NCI-H2196 treated with DMSO at 0.1 percent for 48 hours (cell line): ENCODE results near the gene PARD3.
"Not testable (repeated sequence)": the region's sequence is repeated elsewhere in the genome, so short reads cannot be mapped to it uniquely, and the experiment has no call there.

ENCODE experiments used
- DNase-seq: peaks from one replicate; lab custom pipeline; 2025; ENCODE audit not compliant: unreplicated experiment; lab: John Stamatoyannopoulos, UW

The PARD3 gene

GRCh38 chr10:34815185-34816084 is at the start of gene PARD3:
Gene PARD3, minus strand, starts transcription at chr10:34815296. Its CDS starts 301 bp downstream, at chr10:34814995.
- no peak for DNase-seq

DNA sequence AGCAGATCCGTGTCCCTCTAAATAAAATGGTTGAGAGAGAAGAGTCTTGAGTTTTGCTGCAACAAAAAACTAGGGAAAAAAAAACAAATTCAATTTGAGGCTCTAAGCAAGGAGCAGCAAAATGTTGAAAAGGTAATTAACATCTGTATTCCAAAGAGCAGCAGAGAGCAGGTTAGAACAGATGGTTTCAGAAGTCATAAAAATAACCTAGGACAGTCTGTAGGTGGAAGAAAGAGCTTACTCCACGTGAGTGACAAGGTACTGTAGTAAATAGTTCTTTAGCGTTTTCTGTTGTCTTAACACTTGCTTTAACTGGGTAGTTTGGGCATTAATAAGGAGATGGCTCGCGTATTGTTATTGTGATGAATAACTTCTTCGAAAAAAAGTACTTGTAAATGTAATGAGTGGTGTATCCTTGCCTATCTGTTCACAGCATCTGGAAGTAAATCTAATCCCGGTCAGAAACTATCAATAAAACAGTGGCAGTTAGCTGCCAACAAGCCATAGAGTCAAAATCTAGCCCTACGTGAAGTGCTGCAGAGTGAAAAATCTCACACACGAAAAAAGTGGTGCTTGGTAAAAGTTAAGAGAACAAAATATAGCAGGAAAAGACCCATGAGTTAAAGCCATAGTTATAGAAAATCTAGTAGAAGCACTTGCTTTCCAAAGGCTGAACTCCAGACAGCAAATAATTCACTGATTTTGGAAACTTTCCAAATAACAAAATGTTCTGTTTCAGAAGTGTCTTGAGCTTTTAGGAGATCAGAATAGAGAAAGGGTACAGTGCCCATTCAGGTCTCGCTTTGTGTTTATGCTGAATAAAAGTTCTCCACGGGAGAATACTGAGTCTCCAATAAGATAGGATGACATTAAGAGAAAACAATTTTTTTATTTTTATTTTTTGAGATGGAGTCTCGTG is 49.3 kb upstream of the PARD3 start:
- no peak for DNase-seq

DNA sequence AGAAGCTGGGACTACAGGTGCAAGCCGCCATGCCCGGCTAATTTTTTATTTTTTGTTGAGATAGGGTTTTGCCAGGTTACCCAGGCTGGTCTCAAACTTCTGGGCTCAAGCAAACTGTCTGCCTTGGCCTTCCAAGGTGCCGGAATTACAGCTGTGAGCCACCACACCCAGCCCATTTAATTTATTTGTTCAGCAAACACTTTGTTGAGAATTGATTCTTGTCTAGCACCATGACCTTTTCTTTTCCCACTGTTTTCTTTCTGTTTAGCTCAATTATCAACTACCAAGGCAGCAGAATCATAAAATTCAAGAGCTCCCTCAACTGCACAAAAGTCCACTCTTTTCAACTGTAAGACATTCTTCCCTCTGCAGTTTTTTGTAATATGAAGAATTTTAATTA is 47.8 kb upstream of the PARD3 start:
- DNase-seq = no peak

- no peak for DNase-seq
These were observed 46.4 kb upstream of the PARD3 start for GRCh38 chr10:34861293-34862021.

- no peak for DNase-seq
These were observed 44.1 kb upstream of the PARD3 start for GRCh38 chr10:34859170-34859569.

- no peak for DNase-seq
These were observed 42.9 kb upstream of the PARD3 start for GRCh38 chr10:34858003-34858402.

DNA sequence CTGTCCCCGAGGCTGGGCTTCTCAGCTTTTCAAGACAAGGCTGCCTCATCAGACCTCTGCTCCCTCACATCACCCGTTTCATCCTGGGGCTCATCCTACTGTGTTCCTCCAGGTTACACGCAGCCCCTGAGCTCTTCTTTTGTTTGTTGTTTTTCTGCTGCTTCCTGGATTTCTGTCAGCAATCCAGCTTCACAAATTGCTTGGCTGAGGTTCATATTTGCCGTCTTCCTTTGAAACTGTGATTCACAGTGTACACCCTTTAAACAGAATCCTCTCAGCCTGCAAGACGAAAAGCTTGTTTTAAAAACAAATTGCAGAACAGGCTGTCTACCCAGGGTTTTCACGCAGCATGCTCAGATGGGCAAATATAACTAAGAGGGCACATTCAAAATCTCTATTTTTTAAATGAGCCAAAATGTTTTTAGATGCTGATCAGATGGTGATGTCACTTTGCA is 39.1 kb upstream of the PARD3 start:
- DNase-seq = no peak

- DNase-seq = no peak
These were observed 38.3 kb upstream of the PARD3 start for GRCh38 chr10:34853357-34853756.

DNA sequence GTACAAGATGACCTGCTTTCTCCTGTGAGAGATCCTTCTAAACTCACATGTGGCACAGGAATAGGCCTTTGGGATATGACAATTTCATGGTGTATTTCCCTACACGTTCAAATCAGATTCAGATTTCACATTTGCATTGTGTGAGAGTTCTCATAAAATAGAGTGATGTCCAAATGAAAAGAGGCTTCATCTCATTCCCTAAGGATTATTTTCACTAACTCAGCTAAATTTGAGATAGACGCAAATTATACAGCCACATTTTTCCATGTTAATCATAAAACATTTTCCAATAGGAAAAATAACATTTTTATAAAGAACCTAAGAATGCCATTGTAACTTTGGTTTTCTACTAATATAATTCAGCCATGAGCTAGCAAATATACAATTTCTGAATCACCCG is 35.5 kb upstream of the PARD3 start:
- DNase-seq = no peak

DNA sequence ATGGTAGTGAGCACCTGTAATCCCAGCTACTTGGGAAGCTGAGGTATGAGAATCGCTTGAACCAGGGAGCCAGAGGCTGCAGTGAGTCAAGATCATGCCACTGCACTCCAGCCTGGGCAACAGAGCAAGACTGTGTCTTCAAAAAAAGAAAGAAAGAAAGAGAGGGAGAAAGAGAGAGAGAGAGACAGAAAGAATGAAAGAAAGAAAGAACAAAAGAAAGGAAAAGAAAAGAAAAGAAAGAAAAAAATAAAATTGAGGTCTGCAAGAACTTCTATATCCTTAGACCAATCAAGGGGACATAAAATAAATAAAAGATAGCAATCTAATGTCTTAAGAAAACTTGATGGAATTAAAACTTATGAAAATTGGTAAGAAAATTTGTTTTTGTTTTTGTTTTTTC is 34.9 kb upstream of the PARD3 start:
- no peak for DNase-seq

GRCh38 chr10:34845070-34845469 is 30.0 kb upstream of the PARD3 start:
- DNase-seq = no peak

DNA sequence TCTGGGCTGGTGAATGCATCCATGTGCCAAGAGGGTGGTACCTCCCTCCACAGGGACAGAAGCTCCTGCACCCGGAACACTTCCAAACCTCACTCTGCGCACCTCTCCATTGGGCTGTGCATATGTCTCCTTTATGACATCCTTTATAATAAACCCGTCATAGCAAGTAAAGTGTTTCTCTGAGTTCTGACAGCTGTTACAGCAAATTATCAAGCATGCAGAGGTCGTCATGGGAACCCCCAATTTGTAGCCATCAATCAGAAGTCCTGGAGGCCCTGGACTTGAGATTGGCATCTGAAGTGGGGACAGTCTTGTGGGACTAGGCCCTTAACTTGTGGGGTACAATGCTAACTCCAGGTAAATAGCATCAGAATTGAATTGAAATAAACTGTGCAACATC is 29.4 kb upstream of the PARD3 start:
- DNase-seq = no peak

DNA sequence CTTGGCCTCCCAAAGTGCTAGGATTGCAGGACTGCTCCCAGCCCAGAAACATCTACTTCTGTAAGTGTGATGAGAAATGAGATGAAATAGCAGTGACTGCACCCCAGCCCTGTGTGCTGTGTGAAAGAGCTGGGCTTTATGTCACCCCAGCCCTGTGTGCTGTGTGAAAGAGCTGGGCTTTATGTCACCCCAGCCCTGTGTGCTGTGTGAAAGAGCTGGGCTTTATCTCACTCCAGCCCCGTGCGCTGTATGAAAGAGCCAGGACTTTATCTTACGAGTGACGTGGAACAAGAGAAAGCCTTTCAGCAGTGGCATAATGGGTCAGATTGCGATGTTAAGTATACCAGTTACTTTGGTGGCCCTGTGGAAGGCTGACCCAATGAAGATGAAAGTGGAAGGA is 28.4 kb upstream of the PARD3 start:
- DNase-seq = not testable (repeated sequence)

DNA sequence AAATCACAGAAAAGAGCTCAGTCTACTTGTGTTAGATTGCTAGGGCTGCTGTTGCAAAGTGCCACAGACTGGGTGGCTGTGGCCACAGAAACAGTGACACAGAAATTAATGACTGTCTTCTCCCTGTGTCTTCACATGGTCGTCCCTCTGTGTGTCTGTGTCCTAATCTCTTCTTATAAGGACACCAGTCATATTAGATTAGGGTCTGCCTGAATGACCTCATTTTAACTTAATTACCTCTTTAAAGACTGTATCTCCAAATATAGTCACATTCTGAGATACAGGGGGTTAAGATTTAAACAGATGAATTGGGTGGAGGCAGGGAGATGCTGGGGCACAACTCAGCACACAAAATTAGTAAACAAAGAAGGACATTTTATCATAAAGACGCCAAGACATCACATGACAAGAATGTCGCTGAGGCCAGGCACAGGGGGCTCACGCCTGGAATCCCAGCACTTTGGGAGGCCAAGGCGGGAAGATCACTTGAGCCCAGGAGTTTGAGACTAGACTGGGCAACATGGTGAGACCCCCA is 23.3 kb upstream of the PARD3 start:
- no peak for DNase-seq

GRCh38 chr10:34835908-34836508 is 20.9 kb upstream of the PARD3 start:
- no peak for DNase-seq

DNA sequence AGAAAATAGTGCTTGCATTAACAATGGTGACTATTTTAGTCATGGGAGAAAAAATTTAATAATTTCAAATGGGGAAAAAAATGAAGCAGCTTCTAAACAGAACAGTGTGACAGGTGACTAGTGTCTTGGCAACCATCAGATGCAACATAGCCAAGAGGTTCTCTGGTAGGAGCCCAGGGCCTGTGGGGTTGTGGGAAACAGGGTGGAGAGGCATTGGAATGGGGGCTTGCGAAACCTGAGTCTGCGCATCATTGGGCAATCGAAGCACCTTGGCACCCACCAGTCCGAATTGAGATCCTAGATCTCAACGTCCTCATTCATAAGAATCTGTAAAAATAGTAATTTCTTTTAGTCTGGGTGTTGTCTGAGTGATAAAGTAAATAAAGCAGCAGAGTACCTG is 19.2 kb upstream of the PARD3 start:
- no peak for DNase-seq

DNA sequence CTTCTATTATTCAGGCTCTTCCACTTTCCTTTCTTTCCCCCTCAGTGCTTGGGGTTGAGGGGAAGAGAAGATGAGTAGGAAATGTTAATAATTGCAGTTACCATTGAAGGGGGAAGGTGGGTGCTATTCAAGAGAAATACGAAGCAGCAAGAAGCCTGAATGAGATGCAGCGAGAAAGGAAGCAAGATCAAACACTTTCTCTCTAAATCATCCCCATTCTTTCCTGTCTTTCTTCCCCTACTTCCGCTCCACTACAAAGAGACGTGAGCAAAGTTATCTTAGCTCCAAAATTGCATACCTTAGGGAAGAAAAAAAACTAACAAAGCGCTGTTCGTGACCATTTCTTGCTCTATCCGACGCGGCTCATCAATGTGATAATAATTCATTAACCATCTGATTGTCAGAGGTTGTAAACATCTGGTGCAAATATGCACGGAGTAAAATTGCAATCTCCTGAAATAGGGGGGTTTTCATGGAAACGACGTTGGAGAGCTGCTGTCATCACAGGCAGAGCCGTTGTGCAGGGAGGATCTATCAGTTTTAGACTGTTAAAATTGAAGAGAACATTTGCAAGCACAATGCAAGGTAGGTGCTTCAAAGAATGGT is 15.2 kb upstream of the PARD3 start:
- no peak for DNase-seq

GRCh38 chr10:34826857-34827766 is 12.0 kb upstream of the PARD3 start:
- no peak for DNase-seq

DNA sequence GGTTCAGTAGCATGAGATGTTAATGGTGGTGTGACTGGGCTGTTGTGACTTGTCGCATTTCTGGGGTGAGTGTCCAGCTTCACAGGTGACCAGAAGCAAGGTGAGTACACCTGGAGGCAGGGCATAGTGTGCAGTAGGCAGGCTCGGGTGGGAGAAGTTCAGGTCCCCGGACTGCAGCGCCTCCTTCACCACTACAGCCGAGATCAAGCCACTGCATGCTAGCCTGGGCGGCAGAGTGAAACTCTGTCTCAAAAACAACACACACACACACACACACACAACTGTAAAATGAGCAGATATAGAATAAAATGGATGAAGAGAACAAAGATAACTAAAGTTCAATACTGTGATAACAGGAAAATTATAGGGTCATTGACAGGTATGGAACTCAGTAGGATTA is 11.1 kb upstream of the PARD3 start:
- DNase-seq = no peak
